Measurements from ENCODE around the gene CPHXL2. TPM values are rescaled to one million over a fixed set of nuclear protein-coding genes. Genes with fewer than 3 reads are reported as not detected.

Gene CPHXL2
- not detected for total RNA-seq

GRCh38 chr16:75676909-75677308, at the start of gene CPHXL2:
TSS of gene CPHXL2 (minus strand) at chr16:75677009. CDS start at chr16:75676999, 10 bp downstream.
- TF ChIP-seq CTCF (IDR thresholded peaks at IDR 0.05 in 4 of 5, conservative IDR thresholded peaks at IDR 0.05 in 1 of 5) (no peak), POLR2A (IDR thresholded peaks at IDR 0.05) (no peak)
- no peak within 1 kb of the TSS for H3K27ac ChIP-seq

GRCh38 chr16:75726390-75726789, 49.6 kb upstream of the CPHXL2 start, which contains the start of gene CPHXL:
TSS of gene CPHXL (minus strand) at chr16:75726490. CDS start at chr16:75726442, 48 bp downstream.
- intact Hi-C loops (cut with DNase I; ENCODE audit: low total_unique reads) (no loop called here), in situ Hi-C loops (cut with MboI; ENCODE audit: low sequenced_read_pairs in 4 of 4) (no loop called here)
- DNase-seq = no peak
- Histone ChIP-seq H3K27ac (no peak within 1 kb of the TSS), H3K9me3 (no peaks in the 10 kb centered on the region), H3K27me3 (no peaks in the 10 kb centered on the region), H3K4me1 (no peaks in the 10 kb centered on the region), H3K4me3 (no peak within 1 kb of the TSS), H3K36me3 (no peaks in the 10 kb centered on the region)
- ATAC-seq = no peak
- no peak for TF ChIP-seq CTCF (IDR thresholded peaks at IDR 0.05 in 4 of 5, conservative IDR thresholded peaks at IDR 0.05 in 1 of 5)

More at GRCh38 chr16:75676909-75677308, at the start of gene CPHXL2:
- ATAC-seq (no peak), DNase-seq (no peak)
- no peak within 1 kb of the TSS for H3K4me3 ChIP-seq
- intact Hi-C loops (cut with DNase I; ENCODE audit: low total_unique reads) = no loop called here
- H3K4me1 ChIP-seq = no peaks in the 10 kb centered on the region
- no peaks in the 10 kb centered on the region for H3K9me3 ChIP-seq
- in situ Hi-C loops (cut with MboI; ENCODE audit: low sequenced_read_pairs in 4 of 4) = no loop called here
- H3K27me3 ChIP-seq = no peaks in the 10 kb centered on the region
- H3K36me3 ChIP-seq = no peaks in the 10 kb centered on the region

- in situ Hi-C loops (cut with MboI; ENCODE audit: low sequenced_read_pairs in 4 of 4) (no loop called here), intact Hi-C loops (cut with DNase I; ENCODE audit: low total_unique reads) (no loop called here)
- no peak for TF ChIP-seq POLR2A (IDR thresholded peaks at IDR 0.05)
- no peak for TF ChIP-seq CTCF (IDR thresholded peaks at IDR 0.05 in 4 of 5, conservative IDR thresholded peaks at IDR 0.05 in 1 of 5)
- Histone ChIP-seq H3K4me1 (no peaks in the 10 kb centered on the region), H3K27ac (no peak overlapping the region), H3K36me3 (no peaks in the 10 kb centered on the region), H3K4me3 (no peak overlapping the region), H3K9me3 (no peaks in the 10 kb centered on the region), H3K27me3 (no peaks in the 10 kb centered on the region)
- ATAC-seq (no peak), DNase-seq (no peak)
These were observed 41.6 kb upstream of the CPHXL2 start for GRCh38 chr16:75718452-75718851.

GRCh38 chr16:75714661-75715060, 37.9 kb upstream of the CPHXL2 start:
- DNase-seq (no peak), ATAC-seq (no peak)
- Histone ChIP-seq H3K27ac (no peak overlapping the region), H3K4me3 (no peak overlapping the region), H3K9me3 (no peaks in the 10 kb centered on the region), H3K4me1 (no peaks in the 10 kb centered on the region), H3K36me3 (no peaks in the 10 kb centered on the region), H3K27me3 (no peaks in the 10 kb centered on the region)
- intact Hi-C loops (cut with DNase I; ENCODE audit: low total_unique reads) (no loop called here), in situ Hi-C loops (cut with MboI; ENCODE audit: low sequenced_read_pairs in 4 of 4) (no loop called here)
- TF ChIP-seq CTCF (IDR thresholded peaks at IDR 0.05 in 4 of 5, conservative IDR thresholded peaks at IDR 0.05 in 1 of 5) = no peak
- TF ChIP-seq POLR2A (IDR thresholded peaks at IDR 0.05) = no peak

GRCh38 chr16:75710344-75710743, 33.5 kb upstream of the CPHXL2 start:
- ATAC-seq (no peak), DNase-seq (no peak)
- no peak overlapping the region for H3K4me3 ChIP-seq
- in situ Hi-C loops (cut with MboI; ENCODE audit: low sequenced_read_pairs in 4 of 4) (no loop called here), intact Hi-C loops (cut with DNase I; ENCODE audit: low total_unique reads) (no loop called here)
- H3K36me3 ChIP-seq = no peaks in the 10 kb centered on the region
- TF ChIP-seq CTCF (IDR thresholded peaks at IDR 0.05 in 4 of 5, conservative IDR thresholded peaks at IDR 0.05 in 1 of 5) = no peak
- H3K27me3 ChIP-seq = no peaks in the 10 kb centered on the region
- no peak overlapping the region for H3K27ac ChIP-seq
- no peaks in the 10 kb centered on the region for H3K9me3 ChIP-seq
- H3K4me1 ChIP-seq = no peaks in the 10 kb centered on the region

All from gastrocnemius medialis (tissue), 4 donors.